KMS-11 (cell line): ENCODE measurements around the gene MGAT1.
A peak's percentile ranks its signal among the peaks of the same experiment; 100 is the strongest.

ENCODE experiments used
- H2AFZ ChIP-seq: fragments of 200-600 bp; sonication (generic); 2 replicates; pipeline ENCODE4 v1.6.1; 2016; ENCODE audit warnings: antibody characterized with exemption, mixed run types, low read depth
- H3K27ac ChIP-seq: fragments of 200-600 bp; sonication (generic); 2 replicates; pipeline ENCODE4 v1.6.1; 2016; ENCODE audit warnings: mild to moderate bottlenecking, mixed run types
- H3K27me3 ChIP-seq: fragments of 200-600 bp; sonication (generic); 2 replicates; pipeline ENCODE4 v1.6.1; 2017; ENCODE audit warnings: mild to moderate bottlenecking, low read depth, mixed run types, moderate library complexity; ENCODE audit not compliant: insufficient read depth
- H3K36me3 ChIP-seq: fragments of 200-600 bp; sonication (generic); 2 replicates; pipeline ENCODE4 v1.6.1; 2017; ENCODE audit warnings: mild to moderate bottlenecking, mixed run types; ENCODE audit not compliant: insufficient read depth
- H3K4me1 ChIP-seq: fragments of 200-600 bp; sonication (generic); 2 replicates; pipeline ENCODE4 v1.6.1; 2016; ENCODE audit warnings: mild to moderate bottlenecking, low read depth, mixed run types; ENCODE audit not compliant: poor library complexity, severe bottlenecking
- H3K4me2 ChIP-seq: fragments of 200-600 bp; sonication (generic); 2 replicates; pipeline ENCODE4 v1.7.0; 2016; ENCODE audit warnings: mild to moderate bottlenecking, mixed run types
- H3K4me3 ChIP-seq: fragments of 200-600 bp; sonication (generic); IDR thresholded peaks from 2 replicates; pipeline ENCODE4 v1.6.1; 2017; ENCODE audit warnings: low read depth, low read length, mixed read lengths; ENCODE audit not compliant: insufficient read depth
- H3K79me2 ChIP-seq: fragments of 200-600 bp; sonication (generic); 2 replicates; pipeline ENCODE4 v1.6.1; 2016; ENCODE audit warnings: low read depth, mixed run types; ENCODE audit not compliant: insufficient read depth
- H3K9ac ChIP-seq: fragments of 200-600 bp; sonication (generic); 2 replicates; pipeline ENCODE4 v1.6.1; 2016; ENCODE audit warnings: mild to moderate bottlenecking, mixed run types
- H4K20me1 ChIP-seq: fragments of 200-600 bp; sonication (generic); 2 replicates; pipeline ENCODE4 v1.6.1; 2016; ENCODE audit warnings: mild to moderate bottlenecking, mixed run types; ENCODE audit not compliant: insufficient read depth
- CTCF ChIP-seq: fragments of 200-600 bp; sonication (generic); conservative IDR thresholded peaks from 2 replicates; pipeline ENCODE4 v1.6.1; 2017; ENCODE audit warnings: low read depth, mild to moderate bottlenecking, antibody characterized with exemption, low read length, moderate library complexity, mixed read lengths

The MGAT1 gene

DNA sequence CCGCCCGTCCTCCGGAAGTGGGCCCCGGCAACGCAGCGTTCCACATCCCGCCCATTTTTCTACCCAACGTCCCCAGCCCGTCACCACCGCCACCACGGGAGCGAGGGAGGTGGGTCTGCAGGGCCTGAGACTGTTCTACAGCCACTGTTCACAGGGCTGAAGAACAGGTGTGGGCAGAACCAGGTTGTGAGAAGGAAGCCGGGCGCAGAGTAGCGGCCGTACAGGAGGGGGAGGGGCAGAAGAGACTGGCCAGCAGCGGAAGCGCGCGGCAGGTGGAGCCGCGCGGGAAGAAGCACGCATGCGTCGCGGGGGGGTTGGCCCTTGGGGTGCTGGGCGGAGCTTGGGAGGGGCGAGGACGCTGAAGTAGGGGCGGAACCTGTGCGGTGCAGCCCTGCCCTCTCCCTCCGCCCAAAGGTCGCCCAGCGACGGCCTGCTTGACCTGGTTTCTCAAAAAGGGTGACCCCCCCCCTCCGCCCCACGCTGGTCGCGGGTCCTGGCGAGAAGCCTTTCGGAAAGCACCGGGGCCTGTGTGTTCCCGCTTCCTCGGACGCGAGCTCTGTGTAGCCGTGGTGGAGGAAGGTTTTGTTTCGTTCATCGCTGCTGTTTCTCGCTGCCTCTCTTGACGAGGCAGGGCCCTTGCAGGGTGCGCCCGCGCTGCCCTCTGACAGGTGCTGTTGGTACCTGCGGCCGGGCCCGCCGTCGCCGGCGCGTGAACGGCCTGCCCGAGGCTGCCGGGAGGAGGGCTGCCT is 7.8 kb upstream of the MGAT1 start:
- Histone ChIP-seq H3K4me1 (peaks cover 60% of the 10 kb centered on the region), H3K79me2 (no peaks in the 10 kb centered on the region; the same call in 1 of the 2 replicates), H3K4me2 (peak overlapping the region; percentile 80), H3K36me3 (no peaks in the 10 kb centered on the region), H3K27me3 (no peaks in the 10 kb centered on the region), H2AFZ (peak overlapping the region; percentile 69), H3K9ac (peak overlapping the region; percentile 76), H3K4me3 (no peak overlapping the region), H4K20me1 (no peaks in the 10 kb centered on the region), H3K27ac (peak overlapping the region; percentile 90)
- TF ChIP-seq CTCF, result no peak

GRCh38 chr5:180809403-180810209 is 7.0 kb upstream of the MGAT1 start:
- Histone ChIP-seq H3K79me2 (no peaks in the 10 kb centered on the region; the same call in 1 of the 2 replicates), H3K4me1 (peaks cover 66% of the 10 kb centered on the region), H2AFZ (peak overlapping the region; percentile 49; the same call in 1 of the 2 replicates), H3K36me3 (no peaks in the 10 kb centered on the region), H3K4me3 (no peak overlapping the region), H3K27me3 (no peaks in the 10 kb centered on the region), H3K27ac (peak overlapping the region; percentile 90), H3K4me2 (peak overlapping the region; percentile 68), H3K9ac (peak overlapping the region; percentile 76), H4K20me1 (no peaks in the 10 kb centered on the region)
- TF ChIP-seq CTCF, result no peak

GRCh38 chr5:180808461-180809000 is 5.9 kb upstream of the MGAT1 start:
- no peak overlapping the region for H3K27ac ChIP-seq
- no peaks in the 10 kb centered on the region for H3K36me3 ChIP-seq
- no peak overlapping the region for H3K4me3 ChIP-seq
- no peak for TF ChIP-seq CTCF
- no peaks in the 10 kb centered on the region; the same call in 1 of the 2 replicates for H3K79me2 ChIP-seq
- H2AFZ ChIP-seq, result no peak overlapping the region
- peaks cover 67% of the 10 kb centered on the region for H3K4me1 ChIP-seq
- H3K27me3 ChIP-seq, result no peaks in the 10 kb centered on the region
- no peak overlapping the region for H3K9ac ChIP-seq
- no peaks in the 10 kb centered on the region for H4K20me1 ChIP-seq
- peak overlapping the region; percentile 68; the same call in 1 of the 2 replicates for H3K4me2 ChIP-seq

DNA sequence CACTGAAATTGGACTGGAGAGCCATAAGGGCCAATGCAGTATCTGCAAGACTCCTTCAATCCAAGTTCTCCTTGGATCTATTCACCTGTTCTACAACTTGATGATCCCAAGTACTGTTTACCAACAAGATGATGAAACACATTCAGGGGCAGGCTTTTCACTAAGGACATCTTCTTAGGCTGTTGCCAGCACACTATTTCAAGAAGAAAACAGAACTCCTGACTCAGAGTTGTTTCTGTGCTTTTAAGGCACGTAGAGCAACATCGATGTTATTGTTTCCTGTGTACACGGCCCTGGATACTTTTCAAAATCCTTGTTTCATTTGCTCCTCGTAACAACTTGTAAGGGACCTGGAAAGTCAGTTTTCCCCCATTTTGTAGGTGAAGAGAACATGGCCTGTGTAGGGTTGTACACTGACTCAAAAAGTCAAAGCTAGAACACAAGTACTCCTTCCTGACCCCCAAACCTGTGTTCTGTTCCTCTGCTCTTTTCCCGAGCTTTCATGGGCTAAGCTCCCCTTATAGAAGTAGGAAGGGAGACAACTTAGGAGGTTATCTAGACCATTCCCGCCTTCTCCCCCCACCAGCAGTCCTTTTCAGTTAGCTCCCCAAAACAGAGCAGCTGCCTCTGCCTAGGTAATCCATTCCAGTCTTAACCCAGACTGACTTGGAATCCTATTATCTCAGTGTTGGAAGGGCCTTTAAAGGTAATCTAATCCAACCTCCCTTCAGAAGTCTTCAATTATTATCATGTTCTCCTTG is 5.2 kb upstream of the MGAT1 start:
- Histone ChIP-seq H4K20me1 (no peaks in the 10 kb centered on the region), H3K4me2 (peak overlapping the region; percentile 68; the same call in 1 of the 2 replicates), H3K36me3 (no peaks in the 10 kb centered on the region), H3K9ac (no peak overlapping the region), H3K4me3 (no peak overlapping the region), H3K79me2 (no peaks in the 10 kb centered on the region; the same call in 1 of the 2 replicates), H3K27me3 (no peaks in the 10 kb centered on the region), H3K4me1 (peaks cover 61% of the 10 kb centered on the region), H3K27ac (no peak overlapping the region), H2AFZ (no peak overlapping the region)
- TF ChIP-seq CTCF, result no peak
